Erythroblast (primary cell): ENCODE results near the gene ASPDH.

ENCODE experiments used
- GATA1 ChIP-seq: IDR thresholded peaks from 2 replicates; pipeline ENCODE4 v1.6.1; 2011; ENCODE audit warnings: low read depth, mild to moderate bottlenecking, control low read depth, low read length, moderate library complexity
- POLR2A ChIP-seq: IDR thresholded peaks from 2 replicates; pipeline ENCODE4 v1.6.1; 2011; ENCODE audit warnings: mild to moderate bottlenecking, low read length

- TF ChIP-seq POLR2A (no peak), GATA1 (no peak)
Measured at GRCh38 chr19:50465986-50466705, 47.6 kb downstream of the ASPDH start.
